Measurements from ENCODE around the gene SRMS.
"Not testable (repeated sequence)": the region's sequence is repeated elsewhere in the genome, so short reads cannot be mapped to it uniquely, and the experiment has no call there.

Gene SRMS

GRCh38 chr20:63522091-63522868 lies 25.3 kb downstream of the SRMS start:
- DNase-seq (ENCODE audit: low read depth in 2 of 2): no peak

- no peak for DNase-seq (ENCODE audit: low read depth in 2 of 2)
Measured at GRCh38 chr20:63521602-63522001, 25.9 kb downstream of the SRMS start.

GRCh38 chr20:63520934-63521601 lies 26.5 kb downstream of the SRMS start:
- DNase-seq (ENCODE audit: low read depth in 2 of 2): peak; percentile 33 to 44

GRCh38 chr20:63520504-63520933 lies 27.0 kb downstream of the SRMS start, which contains the start of gene PPDPF:
PPDPF (plus strand) TSS chr20:63520765; CDS start chr20:63521309, 544 bp downstream.
- peak; percentile 64 to 65 for DNase-seq (ENCODE audit: low read depth in 2 of 2)

GRCh38 chr20:63519668-63520503 lies 27.7 kb downstream of the SRMS start:
- DNase-seq (ENCODE audit: low read depth in 2 of 2): peak; percentile 39 to 45

GRCh38 chr20:63518946-63519667 lies 28.4 kb downstream of the SRMS start:
- DNase-seq (ENCODE audit: low read depth in 2 of 2): no peak

GRCh38 chr20:63518351-63518861 lies 29.1 kb downstream of the SRMS start:
- no peak for DNase-seq (ENCODE audit: low read depth in 2 of 2)

- no peak for DNase-seq (ENCODE audit: low read depth in 2 of 2)
Measured at GRCh38 chr20:63517376-63518309, 29.9 kb downstream of the SRMS start.

GRCh38 chr20:63514520-63514919 lies 33.0 kb downstream of the SRMS start:
- DNase-seq (ENCODE audit: low read depth in 2 of 2): not testable (repeated sequence)

GRCh38 chr20:63513207-63513606 lies 34.3 kb downstream of the SRMS start:
- DNase-seq (ENCODE audit: low read depth in 2 of 2): no peak

GRCh38 chr20:63509088-63509564 lies 38.4 kb downstream of the SRMS start:
- DNase-seq (ENCODE audit: low read depth in 2 of 2): no peak

- DNase-seq (ENCODE audit: low read depth in 2 of 2): no peak
Measured at GRCh38 chr20:63508072-63508768, 39.3 kb downstream of the SRMS start.

GRCh38 chr20:63507083-63507743 lies 40.3 kb downstream of the SRMS start:
- DNase-seq (ENCODE audit: low read depth in 2 of 2): no peak

- DNase-seq (ENCODE audit: low read depth in 2 of 2): no peak
Measured at GRCh38 chr20:63505723-63506122, 41.8 kb downstream of the SRMS start.

GRCh38 chr20:63505281-63505680 lies 42.3 kb downstream of the SRMS start:
- no peak for DNase-seq (ENCODE audit: low read depth in 2 of 2)

GRCh38 chr20:63504642-63505041 lies 42.9 kb downstream of the SRMS start:
- no peak for DNase-seq (ENCODE audit: low read depth in 2 of 2)

GRCh38 chr20:63503524-63503923 lies 44.0 kb downstream of the SRMS start:
- DNase-seq (ENCODE audit: low read depth in 2 of 2): no peak

- no peak for DNase-seq (ENCODE audit: low read depth in 2 of 2)
Measured at GRCh38 chr20:63502671-63503172, 44.8 kb downstream of the SRMS start.
